IMR-90 (cell line): ENCODE results near the gene RUBCN.

Experiments used
- CEBPB ChIP-seq: IDR thresholded peaks from 2 replicates; pipeline ENCODE4 v1.6.1; 2012; ENCODE audit warnings: low read depth, low read length, improper control_type of control experiment
- MAZ ChIP-seq: IDR thresholded peaks from 2 replicates; pipeline ENCODE4 v1.6.1; 2012; ENCODE audit warnings: low read depth, mild to moderate bottlenecking, low read length, improper control_type of control experiment, moderate library complexity, borderline replicate concordance
- MXI1 ChIP-seq: IDR thresholded peaks from 2 replicates; pipeline ENCODE4 v1.6.1; 2012; ENCODE audit warnings: low read depth, mild to moderate bottlenecking, low read length, moderate library complexity, borderline replicate concordance
- POLR2A ChIP-seq: IDR thresholded peaks from 2 replicates; pipeline ENCODE4 v1.6.1; 2012; ENCODE audit warnings: mild to moderate bottlenecking, low read depth, low read length
- RAD21 ChIP-seq: IDR thresholded peaks from 2 replicates; pipeline ENCODE4 v1.6.1; 2012; ENCODE audit warnings: low read length, improper control_type of control experiment
- SMC3 ChIP-seq: fragments of 150-350 bp; IDR thresholded peaks from 2 replicates; pipeline ENCODE4 v1.6.1; 2016; ENCODE audit warnings: low read depth, mild to moderate bottlenecking, antibody characterized with exemption, low read length, moderate library complexity
- TF ChIP-seq, protein P1 (sequence below): conservative IDR thresholded peaks from 2 replicates; pipeline ENCODE4 v1.5.1; 2012; ENCODE audit warnings: mild to moderate bottlenecking, low read depth, low read length, improper control_type of control experiment
- TF ChIP-seq, protein P2 (sequence below): fragments of 150-350 bp; IDR thresholded peaks from 2 replicates; pipeline ENCODE4 v1.6.1; 2016; ENCODE audit warnings: low read depth, mild to moderate bottlenecking, low read length, moderate library complexity, borderline replicate concordance

DNA sequence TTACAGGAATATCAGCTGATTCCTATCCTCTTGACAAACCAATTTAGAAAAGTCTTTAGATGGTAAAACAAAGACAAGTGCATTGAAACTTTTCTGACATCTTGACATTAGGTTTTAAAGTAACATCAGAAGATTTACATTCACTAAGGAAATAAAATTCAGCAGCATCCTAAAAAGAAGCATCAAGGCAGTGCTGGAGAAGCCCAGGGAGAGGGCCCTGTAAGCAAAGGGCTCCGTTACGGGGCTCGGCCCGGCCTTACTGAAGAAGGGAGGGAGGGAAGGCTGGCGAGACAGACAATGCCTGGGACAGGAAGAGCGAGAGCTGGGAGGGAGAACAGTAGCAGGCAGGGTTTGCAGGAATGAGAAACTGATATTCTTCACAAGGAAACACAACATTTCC, 39.3 kb downstream of the RUBCN start:
- TF ChIP-seq RAD21 (no peak), MXI1 (no peak), SMC3 (no peak), CEBPB (no peak), POLR2A (no peak), MAZ (no peak)
- TF ChIP-seq, protein P1, sequence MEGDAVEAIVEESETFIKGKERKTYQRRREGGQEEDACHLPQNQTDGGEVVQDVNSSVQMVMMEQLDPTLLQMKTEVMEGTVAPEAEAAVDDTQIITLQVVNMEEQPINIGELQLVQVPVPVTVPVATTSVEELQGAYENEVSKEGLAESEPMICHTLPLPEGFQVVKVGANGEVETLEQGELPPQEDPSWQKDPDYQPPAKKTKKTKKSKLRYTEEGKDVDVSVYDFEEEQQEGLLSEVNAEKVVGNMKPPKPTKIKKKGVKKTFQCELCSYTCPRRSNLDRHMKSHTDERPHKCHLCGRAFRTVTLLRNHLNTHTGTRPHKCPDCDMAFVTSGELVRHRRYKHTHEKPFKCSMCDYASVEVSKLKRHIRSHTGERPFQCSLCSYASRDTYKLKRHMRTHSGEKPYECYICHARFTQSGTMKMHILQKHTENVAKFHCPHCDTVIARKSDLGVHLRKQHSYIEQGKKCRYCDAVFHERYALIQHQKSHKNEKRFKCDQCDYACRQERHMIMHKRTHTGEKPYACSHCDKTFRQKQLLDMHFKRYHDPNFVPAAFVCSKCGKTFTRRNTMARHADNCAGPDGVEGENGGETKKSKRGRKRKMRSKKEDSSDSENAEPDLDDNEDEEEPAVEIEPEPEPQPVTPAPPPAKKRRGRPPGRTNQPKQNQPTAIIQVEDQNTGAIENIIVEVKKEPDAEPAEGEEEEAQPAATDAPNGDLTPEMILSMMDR = no peak
- TF ChIP-seq, protein P2, sequence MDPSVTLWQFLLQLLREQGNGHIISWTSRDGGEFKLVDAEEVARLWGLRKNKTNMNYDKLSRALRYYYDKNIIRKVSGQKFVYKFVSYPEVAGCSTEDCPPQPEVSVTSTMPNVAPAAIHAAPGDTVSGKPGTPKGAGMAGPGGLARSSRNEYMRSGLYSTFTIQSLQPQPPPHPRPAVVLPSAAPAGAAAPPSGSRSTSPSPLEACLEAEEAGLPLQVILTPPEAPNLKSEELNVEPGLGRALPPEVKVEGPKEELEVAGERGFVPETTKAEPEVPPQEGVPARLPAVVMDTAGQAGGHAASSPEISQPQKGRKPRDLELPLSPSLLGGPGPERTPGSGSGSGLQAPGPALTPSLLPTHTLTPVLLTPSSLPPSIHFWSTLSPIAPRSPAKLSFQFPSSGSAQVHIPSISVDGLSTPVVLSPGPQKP = no peak
